ENCODE results near the gene ARSK.

ARSK gene

DNA sequence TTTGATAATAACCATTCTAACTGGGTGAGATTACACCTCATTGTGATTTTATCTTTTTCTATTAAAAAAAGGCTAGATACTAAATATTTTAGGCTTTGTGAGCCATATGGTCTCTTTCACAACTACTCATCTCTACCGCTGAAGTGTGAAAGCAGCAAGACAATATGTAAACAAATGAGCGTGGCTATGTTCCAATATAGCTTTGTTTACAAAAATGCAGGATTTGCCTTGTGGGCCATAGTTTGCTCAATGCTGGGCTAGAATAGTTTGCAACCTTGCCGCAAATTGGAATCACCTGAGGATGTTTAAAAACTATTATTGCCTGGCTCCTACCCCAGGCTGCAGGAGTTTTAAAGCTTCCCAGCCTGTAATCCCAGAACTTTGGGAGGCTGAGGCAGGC is 54.8 kb downstream of the ARSK start:
- H3K9ac ChIP-seq (ENCODE audit: insufficient read length): no peak overlapping the region
- DNase-seq (ENCODE audit: low read depth, low spot score): no peak
- H3K4me3 ChIP-seq: no peak overlapping the region

DNA sequence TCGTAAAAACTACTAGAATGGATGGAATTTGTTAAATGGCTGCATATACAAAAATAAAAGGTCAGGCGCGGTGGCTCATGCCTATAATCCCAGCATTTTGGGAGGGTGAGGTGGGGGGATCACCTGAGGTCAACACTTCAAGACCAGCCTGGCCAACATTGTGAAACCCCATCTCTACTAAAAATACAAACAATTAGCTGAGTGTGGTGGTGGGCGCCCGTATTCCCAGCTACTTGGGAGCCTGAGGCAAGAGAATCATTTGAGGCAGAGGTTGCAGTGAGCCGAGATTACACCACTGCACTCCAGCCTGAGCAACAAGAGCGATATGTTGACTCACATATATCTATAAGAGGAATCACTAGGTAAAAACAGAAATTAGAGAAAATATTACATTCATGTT is 55.6 kb downstream of the ARSK start:
- TF ChIP-seq EZH2 (IDR thresholded peaks at IDR 0.05): no peak
- TF ChIP-seq POLR2AphosphoS5 (IDR thresholded peaks at IDR 0.05; ENCODE audit: borderline replicate concordance, low read depth, low read length): no peak
- TF ChIP-seq FOXP2 (optimal IDR thresholded peaks at IDR 0.05; ENCODE audit: control extremely low read depth, extremely low read length, insufficient read depth): no peak
- no peak overlapping the region for H3K4me3 ChIP-seq
- no peaks in the 10 kb centered on the region for H3K36me3 ChIP-seq (ENCODE audit: insufficient read depth, low read length)
- no peak overlapping the region for H3K27ac ChIP-seq
- H3K9me3 ChIP-seq (ENCODE audit: low read depth, low read length): peaks cover 3% of the 10 kb centered on the region; the same call in 1 of the 2 replicates
- H3K9ac ChIP-seq (ENCODE audit: insufficient read length): no peak overlapping the region
- no peak for DNase-seq (ENCODE audit: low read depth, low spot score)

More for the DNA sequence above, 54.8 kb downstream of the ARSK start:
- Histone ChIP-seq H3K27ac (no peak overlapping the region), H3K36me3 (ENCODE audit: insufficient read depth, low read length) (no peaks in the 10 kb centered on the region), H3K9me3 (ENCODE audit: low read depth, low read length) (peaks cover 3% of the 10 kb centered on the region; the same call in 1 of the 2 replicates)
- TF ChIP-seq FOXP2 (optimal IDR thresholded peaks at IDR 0.05; ENCODE audit: control extremely low read depth, extremely low read length, insufficient read depth) (no peak), EZH2 (IDR thresholded peaks at IDR 0.05) (no peak), POLR2AphosphoS5 (IDR thresholded peaks at IDR 0.05; ENCODE audit: borderline replicate concordance, low read depth, low read length) (no peak)

DNA sequence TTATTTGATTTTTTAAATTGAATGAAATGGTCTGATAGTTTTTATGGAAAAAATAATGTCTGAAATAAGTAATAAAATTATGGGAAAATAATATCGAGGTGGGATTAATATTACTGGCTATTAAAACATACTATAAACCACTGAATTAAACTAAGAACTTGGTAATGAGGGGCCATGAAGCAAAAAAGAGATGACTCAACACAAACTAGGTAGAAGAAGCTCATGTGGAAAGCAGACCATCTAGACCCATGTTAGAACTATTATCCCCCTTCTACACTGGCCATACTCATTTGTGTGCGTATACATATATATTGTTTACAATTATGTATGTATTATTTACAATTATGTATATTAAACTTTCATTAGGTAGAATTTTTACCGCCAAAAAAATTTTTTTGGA is 56.5 kb downstream of the ARSK start:
- Histone ChIP-seq H3K9ac (ENCODE audit: insufficient read length) (no peak overlapping the region), H3K4me3 (no peak overlapping the region), H3K36me3 (ENCODE audit: insufficient read depth, low read length) (no peaks in the 10 kb centered on the region), H3K27ac (no peak overlapping the region), H3K9me3 (ENCODE audit: low read depth, low read length) (peaks cover 3% of the 10 kb centered on the region; the same call in 1 of the 2 replicates)
- TF ChIP-seq EZH2 (IDR thresholded peaks at IDR 0.05) (no peak), FOXP2 (optimal IDR thresholded peaks at IDR 0.05; ENCODE audit: control extremely low read depth, extremely low read length, insufficient read depth) (no peak), POLR2AphosphoS5 (IDR thresholded peaks at IDR 0.05; ENCODE audit: borderline replicate concordance, low read depth, low read length) (no peak)
- DNase-seq (ENCODE audit: low read depth, low spot score): no peak

DNA sequence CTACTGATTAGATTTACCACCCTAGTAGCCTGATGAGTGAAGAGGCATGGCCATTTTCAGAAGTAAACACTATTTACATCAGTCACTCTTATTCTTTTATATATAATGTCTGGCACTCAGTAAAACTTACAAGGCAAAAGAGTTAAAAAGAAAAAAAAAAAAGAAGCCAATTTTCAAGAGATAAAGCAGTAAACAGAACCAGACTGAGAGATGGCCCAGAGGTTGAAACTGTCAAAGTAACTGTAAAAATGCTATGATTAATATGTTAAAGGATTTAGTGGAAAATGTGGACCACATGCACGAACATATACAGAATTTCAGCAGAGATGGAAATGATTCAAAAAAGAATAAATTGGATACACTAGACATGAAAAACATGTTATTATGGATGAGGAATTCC is 58.6 kb downstream of the ARSK start:
- Histone ChIP-seq H3K27ac (no peak overlapping the region), H3K36me3 (ENCODE audit: insufficient read depth, low read length) (no peaks in the 10 kb centered on the region), H3K4me3 (no peak overlapping the region), H3K9me3 (ENCODE audit: low read depth, low read length) (peaks cover 3% of the 10 kb centered on the region; the same call in 1 of the 2 replicates), H3K9ac (ENCODE audit: insufficient read length) (no peak overlapping the region)
- no peak for DNase-seq (ENCODE audit: low read depth, low spot score)
- TF ChIP-seq POLR2AphosphoS5 (IDR thresholded peaks at IDR 0.05; ENCODE audit: borderline replicate concordance, low read depth, low read length): no peak
- TF ChIP-seq EZH2 (IDR thresholded peaks at IDR 0.05): no peak
- TF ChIP-seq FOXP2 (optimal IDR thresholded peaks at IDR 0.05; ENCODE audit: control extremely low read depth, extremely low read length, insufficient read depth): no peak

DNA sequence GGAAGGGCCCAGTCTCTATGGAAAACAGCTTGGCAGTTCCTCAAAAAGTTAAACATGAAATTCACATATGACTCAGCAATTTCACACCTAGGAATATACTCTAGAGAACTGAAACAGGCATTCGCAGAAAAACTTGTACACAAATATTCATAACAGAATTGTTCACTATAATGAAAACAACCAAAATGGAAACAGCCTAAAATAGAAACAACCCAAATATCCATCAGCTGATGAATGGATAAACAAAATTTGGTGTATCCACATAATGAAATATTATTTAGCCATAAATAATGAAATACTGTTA is 60.2 kb downstream of the ARSK start:
- Histone ChIP-seq H3K9ac (ENCODE audit: insufficient read length) (no peak overlapping the region), H3K36me3 (ENCODE audit: insufficient read depth, low read length) (no peaks in the 10 kb centered on the region), H3K4me3 (no peak overlapping the region), H3K9me3 (ENCODE audit: low read depth, low read length) (peaks cover 3% of the 10 kb centered on the region; the same call in 1 of the 2 replicates), H3K27ac (no peak overlapping the region)
- no peak for DNase-seq (ENCODE audit: low read depth, low spot score)
- no peak for TF ChIP-seq EZH2 (IDR thresholded peaks at IDR 0.05)
- no peak for TF ChIP-seq POLR2AphosphoS5 (IDR thresholded peaks at IDR 0.05; ENCODE audit: borderline replicate concordance, low read depth, low read length)
- no peak for TF ChIP-seq FOXP2 (optimal IDR thresholded peaks at IDR 0.05; ENCODE audit: control extremely low read depth, extremely low read length, insufficient read depth)

DNA sequence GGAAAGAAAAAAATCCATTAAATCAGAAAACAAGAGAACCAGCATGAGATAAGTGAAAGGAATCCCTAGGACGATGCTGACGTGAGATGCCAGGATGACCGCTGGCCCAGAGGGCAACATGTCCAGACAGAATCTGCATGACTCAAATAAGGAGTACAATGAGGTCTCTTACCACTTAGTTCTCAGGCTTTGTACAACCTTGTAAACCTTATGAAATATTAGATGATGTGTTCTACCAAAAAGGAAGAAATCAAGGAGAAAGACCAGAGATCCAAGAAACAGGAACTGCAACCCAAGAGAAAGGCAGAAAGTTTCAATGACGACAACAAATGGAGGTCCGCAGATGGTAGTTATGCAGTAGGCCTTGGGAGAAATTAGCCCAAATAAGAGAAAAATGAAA is 62.2 kb downstream of the ARSK start:
- no peak overlapping the region for H3K4me3 ChIP-seq
- no peak for DNase-seq (ENCODE audit: low read depth, low spot score)
- peaks cover 3% of the 10 kb centered on the region; the same call in 1 of the 2 replicates for H3K9me3 ChIP-seq (ENCODE audit: low read depth, low read length)
- no peaks in the 10 kb centered on the region for H3K36me3 ChIP-seq (ENCODE audit: insufficient read depth, low read length)
- H3K27ac ChIP-seq: no peak overlapping the region
- H3K9ac ChIP-seq (ENCODE audit: insufficient read length): no peak overlapping the region
- TF ChIP-seq EZH2 (IDR thresholded peaks at IDR 0.05): no peak
- TF ChIP-seq POLR2AphosphoS5 (IDR thresholded peaks at IDR 0.05; ENCODE audit: borderline replicate concordance, low read depth, low read length): no peak
- TF ChIP-seq FOXP2 (optimal IDR thresholded peaks at IDR 0.05; ENCODE audit: control extremely low read depth, extremely low read length, insufficient read depth): no peak

DNA sequence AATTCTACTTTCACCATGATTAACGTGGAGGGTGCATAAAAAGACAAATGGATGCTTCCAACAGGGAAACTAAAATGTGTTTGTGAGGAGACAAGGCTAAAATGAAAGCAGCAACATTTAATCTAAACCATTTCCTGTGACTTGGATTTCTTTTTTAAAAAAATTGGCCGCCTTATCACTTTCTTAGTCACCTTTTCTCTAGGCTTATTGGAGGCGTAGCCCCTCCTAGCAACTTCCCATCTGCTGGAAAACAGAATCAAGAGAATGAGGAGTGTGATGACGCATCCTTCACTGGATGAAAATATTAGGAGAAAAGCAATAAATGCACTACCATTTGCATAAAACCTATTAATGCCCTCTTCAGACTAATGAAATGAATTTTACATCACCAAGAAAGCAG is 64.2 kb downstream of the ARSK start:
- no peak for TF ChIP-seq EZH2 (IDR thresholded peaks at IDR 0.05)
- Histone ChIP-seq H3K9me3 (ENCODE audit: low read depth, low read length) (no peaks in the 10 kb centered on the region; the same call in 1 of the 2 replicates), H3K4me3 (no peak overlapping the region), H3K9ac (ENCODE audit: insufficient read length) (no peak overlapping the region), H3K27ac (no peak overlapping the region), H3K36me3 (ENCODE audit: insufficient read depth, low read length) (no peaks in the 10 kb centered on the region)
- DNase-seq (ENCODE audit: low read depth, low spot score): no peak

DNA sequence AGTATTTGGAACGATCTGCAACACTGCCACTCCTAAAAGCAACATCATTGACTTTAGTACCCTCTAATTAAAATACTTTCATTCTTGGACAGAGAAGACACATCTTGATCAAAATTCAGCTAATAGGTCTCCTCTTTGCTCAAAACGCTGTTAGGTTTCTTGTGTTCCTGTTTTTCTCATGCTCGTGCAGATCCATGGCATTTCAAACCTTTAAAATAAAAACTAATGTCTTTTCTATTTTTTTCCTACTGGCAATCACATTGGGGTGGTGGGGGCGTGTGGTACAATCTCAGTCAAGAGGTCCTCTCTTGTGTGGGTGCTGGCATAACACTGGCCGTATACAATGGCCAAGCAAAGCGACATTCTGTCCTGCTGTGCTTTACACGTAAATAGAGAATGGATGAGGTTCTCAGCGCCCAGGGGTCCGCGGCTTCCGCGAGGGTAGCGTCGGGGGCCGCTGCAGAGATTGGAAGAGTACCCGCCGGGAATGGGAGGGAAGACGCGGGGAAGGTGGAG is 64.7 kb downstream of the ARSK start:
- DNase-seq (ENCODE audit: low read depth, low spot score): no peak
- Histone ChIP-seq H3K9ac (ENCODE audit: insufficient read length) (no peak overlapping the region), H3K4me3 (no peak overlapping the region), H3K27ac (no peak overlapping the region), H3K36me3 (ENCODE audit: insufficient read depth, low read length) (no peaks in the 10 kb centered on the region), H3K9me3 (ENCODE audit: low read depth, low read length) (no peaks in the 10 kb centered on the region)
- TF ChIP-seq POLR2AphosphoS5 (IDR thresholded peaks at IDR 0.05; ENCODE audit: borderline replicate concordance, low read depth, low read length): no peak
- no peak for TF ChIP-seq FOXP2 (optimal IDR thresholded peaks at IDR 0.05; ENCODE audit: control extremely low read depth, extremely low read length, insufficient read depth)
- TF ChIP-seq EZH2 (IDR thresholded peaks at IDR 0.05): no peak
